Kidney epithelial cell (primary cell): ENCODE data around the gene NFIA. TPM values are rescaled to one million over a fixed set of nuclear protein-coding genes. Genes with fewer than 3 reads are reported as not detected.
A peak's percentile ranks its signal among the peaks of the same experiment; 100 is the strongest.

ENCODE experiments used
- DNase-seq: peaks from one replicate; pipeline ENCODE4 v3.0.0-alpha.2; 2010; ENCODE audit warnings: low read depth
- H3K27me3 ChIP-seq: 2 replicates; pipeline ENCODE4 v1.6.0; 2011; ENCODE audit warnings: low read length; ENCODE audit not compliant: control insufficient read depth, insufficient read depth
- H3K36me3 ChIP-seq: 2 replicates; pipeline ENCODE4 v1.5.1; 2011; ENCODE audit warnings: low read length; ENCODE audit not compliant: control insufficient read depth, insufficient read depth
- H3K4me3 ChIP-seq: 2 replicates; pipeline ENCODE4 v1.5.1; 2011; ENCODE audit warnings: low read depth, mild to moderate bottlenecking, control low read depth, low read length
- CTCF ChIP-seq: IDR thresholded peaks from 2 replicates; pipeline ENCODE4 v1.5.1; 2011; ENCODE audit warnings: mild to moderate bottlenecking, moderate library complexity, low read length, control low read depth, inconsistent platforms; ENCODE audit not compliant: insufficient read depth, poor library complexity, severe bottlenecking
- total RNA-seq: library from RNA; depleted of rRNA; stranded (reverse); fragments of >200 nt; gene quantifications from 2 replicates; pipeline ENCODE4 v1.2.3, GENCODE V29; 2015

Gene NFIA
- total RNA-seq, 1 donor from 2014 or later: 3.5 TPM

GRCh38 chr1:61451572-61451968 is 369.2 kb downstream of the NFIA start:
- no peak for TF ChIP-seq CTCF
- no peak for DNase-seq
- Histone ChIP-seq H3K36me3 (no peaks in the 10 kb centered on the region), H3K4me3 (no peak overlapping the region), H3K27me3 (no peaks in the 10 kb centered on the region)

GRCh38 chr1:61452176-61453035 is 370.0 kb downstream of the NFIA start:
- DNase-seq: no peak
- no peak for TF ChIP-seq CTCF
- Histone ChIP-seq H3K36me3 (no peaks in the 10 kb centered on the region), H3K27me3 (no peaks in the 10 kb centered on the region), H3K4me3 (no peak overlapping the region)

GRCh38 chr1:61453111-61453961 is 371.0 kb downstream of the NFIA start:
- peak; percentile 96 for DNase-seq
- Histone ChIP-seq H3K27me3 (no peaks in the 10 kb centered on the region), H3K36me3 (no peaks in the 10 kb centered on the region), H3K4me3 (no peak overlapping the region)
- TF ChIP-seq CTCF: peak; percentile 89

GRCh38 chr1:61455400-61455799 is 373.0 kb downstream of the NFIA start:
- Histone ChIP-seq H3K36me3 (no peaks in the 10 kb centered on the region), H3K27me3 (no peaks in the 10 kb centered on the region), H3K4me3 (no peak overlapping the region)
- no peak for TF ChIP-seq CTCF
- no peak for DNase-seq

GRCh38 chr1:61457526-61458040 is 375.2 kb downstream of the NFIA start:
- Histone ChIP-seq H3K27me3 (no peaks in the 10 kb centered on the region), H3K4me3 (no peak overlapping the region), H3K36me3 (no peaks in the 10 kb centered on the region)
- TF ChIP-seq CTCF: no peak
- no peak for DNase-seq
